GM23338 (cell line): ENCODE results near the gene ASS1. TPM values are rescaled to one million over a fixed set of nuclear protein-coding genes. Genes with fewer than 3 reads are reported as not detected.

Experiments used
- ATAC-seq: fragments of 200-7000 bp; cut with Tn5 transposase; 3 replicates; pipeline ENCODE4 v1.9.1; 2020
- DNase-seq: peaks from one replicate; pipeline ENCODE4 v3.0.0-alpha.2; 2015; ENCODE audit warnings: low spot score
- H2AFZ ChIP-seq: fragments of 200-600 bp; sonication (generic); 2 replicates; pipeline ENCODE4 v1.8.0; 2016; ENCODE audit warnings: antibody characterized with exemption, mild to moderate bottlenecking, moderate library complexity
- H3F3A ChIP-seq: fragments of 200-600 bp; sonication (generic); replicated peaks from 2 replicates; pipeline ENCODE4 v1.8.0; 2017; ENCODE audit warnings: antibody characterized with exemption, mixed run types, low read depth
- H3K27ac ChIP-seq: fragments of 200-600 bp; sonication (generic); 2 replicates; pipeline ENCODE4 v1.6.1; 2016; ENCODE audit warnings: low read depth
- H3K27me3 ChIP-seq: fragments of 200-600 bp; sonication (generic); 2 replicates; pipeline ENCODE4 v1.8.0; 2016; ENCODE audit warnings: mild to moderate bottlenecking, mixed run types, moderate library complexity; ENCODE audit not compliant: insufficient read depth
- H3K36me3 ChIP-seq: fragments of 200-600 bp; sonication (generic); 2 replicates; pipeline ENCODE4 v1.8.0; 2016; ENCODE audit warnings: mild to moderate bottlenecking; ENCODE audit not compliant: insufficient read depth
- H3K4me1 ChIP-seq: fragments of 200-600 bp; sonication (generic); 2 replicates; pipeline ENCODE4 v1.8.0; 2016; ENCODE audit warnings: mild to moderate bottlenecking, moderate library complexity; ENCODE audit not compliant: insufficient read depth
- H3K4me2 ChIP-seq: fragments of 200-600 bp; sonication (generic); 2 replicates; pipeline ENCODE4 v1.7.1; 2017; ENCODE audit warnings: mixed run types
- H3K4me3 ChIP-seq: fragments of 200-600 bp; sonication (generic); 2 replicates; pipeline ENCODE4 v1.6.1; 2016; ENCODE audit warnings: mixed run types
- H3K79me2 ChIP-seq: fragments of 200-600 bp; sonication (generic); replicated peaks from 2 replicates; pipeline ENCODE4 v1.8.0; 2017; ENCODE audit warnings: mild to moderate bottlenecking; ENCODE audit not compliant: insufficient read depth
- H3K9me2 ChIP-seq: fragments of 200-600 bp; sonication (generic); 2 replicates; pipeline ENCODE4 v1.8.0; 2017; ENCODE audit not compliant: insufficient read depth
- H4K20me1 ChIP-seq: fragments of 200-600 bp; sonication (generic); replicated peaks from 2 replicates; pipeline ENCODE4 v1.8.0; 2017; ENCODE audit warnings: mild to moderate bottlenecking; ENCODE audit not compliant: insufficient read depth
- H3K27ac Mint-ChIP-seq: 2 replicates; pipeline ENCODE4 v1.8.0; 2020; ENCODE audit warnings: inconsistent platforms, mild to moderate bottlenecking, moderate library complexity, mixed read lengths
- H3K27me3 Mint-ChIP-seq: 3 replicates; pipeline ENCODE4 v1.8.0; 2022; ENCODE audit warnings: low read depth, mild to moderate bottlenecking, moderate library complexity, mixed read lengths, inconsistent platforms; ENCODE audit not compliant: insufficient read depth, poor library complexity
- H3K36me3 Mint-ChIP-seq: 3 replicates; pipeline ENCODE4 v1.8.0; 2021; ENCODE audit warnings: low read depth, mild to moderate bottlenecking, inconsistent platforms, moderate library complexity, mixed read lengths
- H3K4me1 Mint-ChIP-seq: 3 replicates; pipeline ENCODE4 v1.8.0; 2020; ENCODE audit warnings: mild to moderate bottlenecking, inconsistent platforms, mixed read lengths
- H3K4me3 Mint-ChIP-seq: 3 replicates; pipeline ENCODE4 v1.8.0; 2021; ENCODE audit warnings: moderate library complexity, mild to moderate bottlenecking, inconsistent platforms, mixed read lengths
- H3K9me3 Mint-ChIP-seq: 3 replicates; pipeline ENCODE4 v1.8.0; 2020; ENCODE audit warnings: moderate library complexity, mild to moderate bottlenecking, inconsistent platforms, mixed read lengths
- CREB1 ChIP-seq: fragments of 250-450 bp; sonication (Bioruptor Pico); IDR thresholded peaks from 2 replicates; pipeline ENCODE4 v1.5.0; 2020; ENCODE audit warnings: low read depth, mild to moderate bottlenecking, moderate library complexity
- CTCF ChIP-seq, 2 experiments: fragments of 200-600 bp in 1 of 2; sonication (generic) in 1 of 2; conservative IDR thresholded peaks; 2 replicates each; pipeline versions ENCODE4 v1.5.1 to v1.6.1; 2016 to 2017; ENCODE audit warnings: antibody characterized with exemption in 2 of 2, low read depth in 2 of 2, mild to moderate bottlenecking in 2 of 2, moderate library complexity in 1 of 2
- ETS1 ChIP-seq: IDR thresholded peaks from 2 replicates; pipeline ENCODE4 v1.6.1; 2016; ENCODE audit warnings: antibody characterized with exemption
- EZH2 ChIP-seq: fragments of 200-600 bp; sonication (generic); IDR thresholded peaks from one replicate; pipeline ENCODE4 v1.8.0; 2017; ENCODE audit warnings: antibody characterized with exemption, mild to moderate bottlenecking, low read depth; ENCODE audit not compliant: unreplicated experiment
- EZH2phosphoT487 ChIP-seq: fragments of 200-600 bp; sonication (generic); IDR thresholded peaks from one replicate; pipeline ENCODE4 v1.8.1; 2018; ENCODE audit warnings: antibody characterized with exemption; ENCODE audit not compliant: unreplicated experiment
- JUNB ChIP-seq: IDR thresholded peaks from one replicate; pipeline ENCODE4 v1.6.1; 2016; ENCODE audit warnings: antibody characterized with exemption; ENCODE audit not compliant: unreplicated experiment
- NANOG ChIP-seq: IDR thresholded peaks from 2 replicates; pipeline ENCODE4 v1.6.1; 2016; ENCODE audit warnings: antibody characterized with exemption, borderline replicate concordance
- POLR2AphosphoS5 ChIP-seq: IDR thresholded peaks from 2 replicates; pipeline ENCODE4 v1.6.1; 2016; ENCODE audit warnings: antibody characterized with exemption, low read depth
- REST ChIP-seq: IDR thresholded peaks from one replicate; pipeline ENCODE4 v1.6.1; 2018; ENCODE audit warnings: antibody characterized with exemption; ENCODE audit not compliant: unreplicated experiment
- STAT1 ChIP-seq: IDR thresholded peaks from one replicate; pipeline ENCODE4 v1.6.1; 2016; ENCODE audit warnings: antibody characterized with exemption; ENCODE audit not compliant: unreplicated experiment
- ZNF114 ChIP-seq: fragments of 250-450 bp; sonication (Bioruptor Pico); IDR thresholded peaks from 2 replicates; pipeline ENCODE4 v1.5.0; 2020; ENCODE audit warnings: mild to moderate bottlenecking, moderate library complexity
- ZNF331 ChIP-seq: fragments of 250-450 bp; sonication (Bioruptor Pico); IDR thresholded peaks from 2 replicates; pipeline ENCODE4 v1.5.0; 2020; ENCODE audit warnings: low read depth, mild to moderate bottlenecking, moderate library complexity
- ZNF462 ChIP-seq: fragments of 250-450 bp; sonication (Bioruptor Pico); IDR thresholded peaks from 2 replicates; pipeline ENCODE4 v1.5.0; 2020; ENCODE audit warnings: mild to moderate bottlenecking, moderate library complexity
- polyA plus RNA-seq: library from polyadenylated mRNA; unstranded; fragments of >200 nt; fragmentation: Nextera tagmentation; extraction: Ambion mirVana; gene quantifications from 2 replicates; pipeline ENCODE4 v1.2.1, GENCODE V29; 2016
- total RNA-seq: library from RNA; depleted of rRNA; stranded (reverse); fragments of >200 nt; shearing (Covaris generic); gene quantifications from 2 replicates; pipeline ENCODE4 v1.2.3, GENCODE V29; 2014

The ASS1 gene
- total and polyA plus RNA-seq, 2 experiments from 2014 or later = 65.8 to 103 TPM

GRCh38 chr9:130461731-130462130 lies 17.0 kb downstream of the ASS1 start:
- Histone ChIP-seq H3K4me1 (no peaks in the 10 kb centered on the region), H3F3A (no peaks in the 10 kb centered on the region), H3K27me3 (no peaks in the 10 kb centered on the region), H2AFZ (no peak overlapping the region), H3K9me2 (no peaks in the 10 kb centered on the region), H3K79me2 (no peaks in the 10 kb centered on the region), H3K27ac (no peak overlapping the region), H3K4me2 (no peak overlapping the region), H3K4me3 (no peak overlapping the region), H3K36me3 (no peaks in the 10 kb centered on the region), H4K20me1 (no peaks in the 10 kb centered on the region)
- H3K27me3 Mint-ChIP-seq = peaks cover 9% of the 10 kb centered on the region
- peaks cover 26% of the 10 kb centered on the region for H3K36me3 Mint-ChIP-seq
- no peak overlapping the region for H3K4me3 Mint-ChIP-seq
- H3K4me1 Mint-ChIP-seq = peaks cover under 1% of the 10 kb centered on the region; the same call in 2 of the 3 replicates
- DNase-seq = no peak
- no peak for TF ChIP-seq ZNF331 (CRISPR knock-in tag)
- TF ChIP-seq JUNB = no peak
- TF ChIP-seq REST = no peak
- no peak for TF ChIP-seq POLR2AphosphoS5
- no peak for TF ChIP-seq ZNF114 (CRISPR knock-in tag)
- no peak for TF ChIP-seq CREB1
- no peak for TF ChIP-seq STAT1
- TF ChIP-seq CTCF (conservative IDR thresholded peaks at IDR 0.05; ENCODE audit: low read depth in 2 of 2) = no peak
- TF ChIP-seq ETS1 = no peak
- no peak for TF ChIP-seq EZH2phosphoT487
- no peak for TF ChIP-seq EZH2
- TF ChIP-seq ZNF462 (CRISPR knock-in tag) = no peak
- no peak for TF ChIP-seq NANOG
- no peak overlapping the region for H3K27ac Mint-ChIP-seq
- no peaks in the 10 kb centered on the region for H3K9me3 Mint-ChIP-seq
- ATAC-seq = no peak
